MV-4-11 (cell line): ENCODE data around the gene ACOXL.
A peak's percentile ranks its signal among the peaks of the same experiment; 100 is the strongest.

Source experiments
- DNase-seq: peaks from one replicate; lab custom pipeline; 2025; lab: John Stamatoyannopoulos, UW

ACOXL gene

GRCh38 chr2:111140815-111141214 is 408.4 kb downstream of the ACOXL start:
- no peak for DNase-seq

DNA sequence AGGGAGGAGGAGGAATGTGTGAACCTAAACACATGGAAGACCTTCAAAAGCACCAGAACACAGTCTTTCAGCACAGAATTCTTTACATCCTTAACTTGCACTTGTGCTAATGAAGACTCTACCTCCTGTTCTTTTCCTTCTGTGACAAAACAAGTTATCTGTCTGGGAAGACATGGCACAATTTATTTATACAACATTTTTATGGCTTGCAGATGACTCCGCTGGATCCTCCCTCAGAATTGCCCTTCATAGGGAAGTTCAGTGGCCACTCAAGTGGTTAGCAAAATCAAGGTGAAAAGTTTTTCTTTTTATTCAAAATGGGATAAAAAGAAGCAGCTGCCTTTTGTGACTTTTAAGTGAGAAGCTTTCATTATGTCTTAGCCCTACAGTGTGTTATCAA is 409.7 kb downstream of the ACOXL start:
- no peak for DNase-seq

- DNase-seq = no peak
Observed at GRCh38 chr2:111143107-111143842, 410.9 kb downstream of the ACOXL start.

DNA sequence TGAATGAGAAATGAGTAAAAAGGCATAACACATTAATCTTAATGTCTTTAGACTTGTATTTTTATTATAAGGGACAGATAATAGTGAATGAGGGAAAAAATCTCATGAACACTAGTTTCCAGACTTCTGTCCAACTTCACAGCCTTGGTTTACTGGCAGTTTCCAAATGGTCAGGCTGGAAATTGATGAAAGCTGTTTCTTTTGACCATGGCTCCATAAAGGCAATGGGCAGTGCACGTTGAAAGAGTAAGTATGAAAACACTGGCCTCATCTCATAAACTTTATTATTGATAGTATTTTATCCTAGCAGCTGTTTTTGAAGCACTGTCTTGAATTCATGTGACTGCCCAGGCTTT is 411.4 kb downstream of the ACOXL start:
- DNase-seq = no peak

GRCh38 chr2:111145103-111145760 is 412.9 kb downstream of the ACOXL start:
- no peak for DNase-seq

- no peak for DNase-seq
Observed at GRCh38 chr2:111145951-111146350, 413.6 kb downstream of the ACOXL start.

GRCh38 chr2:111148225-111148873 is 416.0 kb downstream of the ACOXL start:
- no peak for DNase-seq

GRCh38 chr2:111148925-111149324 is 416.6 kb downstream of the ACOXL start:
- DNase-seq = no peak

DNA sequence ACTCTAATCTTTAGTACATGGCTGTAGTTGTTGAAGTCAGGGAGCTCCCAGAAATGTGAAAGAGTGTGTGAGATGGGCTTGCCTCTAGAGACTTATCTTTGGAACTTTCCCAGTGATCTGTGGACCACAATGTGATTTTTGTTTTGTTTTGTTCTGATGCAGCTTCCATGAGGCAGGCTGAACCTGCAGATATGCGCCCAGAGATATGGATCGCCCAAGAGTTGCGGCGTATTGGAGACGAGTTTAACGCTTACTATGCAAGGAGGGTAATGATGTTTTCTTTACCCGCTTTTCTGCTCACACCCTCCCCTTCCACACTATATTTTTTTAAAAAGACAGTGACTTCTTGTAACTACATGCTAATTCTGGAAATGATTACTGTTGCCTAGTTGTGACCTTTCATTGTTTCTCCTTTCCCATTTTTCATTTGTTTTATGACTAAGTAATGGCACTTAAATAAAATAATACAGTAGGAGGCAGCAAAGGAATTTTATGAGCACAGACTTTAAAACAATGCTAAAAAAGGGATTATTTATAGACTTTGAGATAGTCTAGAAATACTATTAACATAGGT is 417.6 kb downstream of the ACOXL start:
- DNase-seq = no peak

GRCh38 chr2:111154758-111155157 is 422.4 kb downstream of the ACOXL start:
- no peak for DNase-seq

- no peak for DNase-seq
Observed at GRCh38 chr2:111155610-111156009, 423.2 kb downstream of the ACOXL start.

DNA sequence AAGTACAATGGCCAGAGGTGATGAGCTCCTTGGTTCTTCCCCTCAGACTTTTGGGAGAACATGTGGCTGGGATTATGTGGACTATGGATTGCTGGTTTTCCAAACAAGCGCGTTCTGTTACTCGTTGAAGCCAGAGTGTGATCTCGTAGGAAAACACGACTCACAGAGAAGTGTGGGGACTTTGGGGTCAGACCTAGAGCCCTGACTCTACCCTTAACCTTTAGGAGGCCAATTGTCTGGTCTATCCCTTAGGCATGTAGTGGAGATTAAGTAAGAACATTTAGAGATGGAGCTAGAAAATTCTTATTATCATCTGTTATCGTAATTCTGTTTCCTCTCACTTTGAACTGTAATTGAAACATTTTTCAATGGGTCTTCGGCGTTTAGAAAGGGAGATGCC is 424.2 kb downstream of the ACOXL start:
- no peak for DNase-seq

- no peak for DNase-seq
Observed at GRCh38 chr2:111157071-111157661, 424.8 kb downstream of the ACOXL start.

DNA sequence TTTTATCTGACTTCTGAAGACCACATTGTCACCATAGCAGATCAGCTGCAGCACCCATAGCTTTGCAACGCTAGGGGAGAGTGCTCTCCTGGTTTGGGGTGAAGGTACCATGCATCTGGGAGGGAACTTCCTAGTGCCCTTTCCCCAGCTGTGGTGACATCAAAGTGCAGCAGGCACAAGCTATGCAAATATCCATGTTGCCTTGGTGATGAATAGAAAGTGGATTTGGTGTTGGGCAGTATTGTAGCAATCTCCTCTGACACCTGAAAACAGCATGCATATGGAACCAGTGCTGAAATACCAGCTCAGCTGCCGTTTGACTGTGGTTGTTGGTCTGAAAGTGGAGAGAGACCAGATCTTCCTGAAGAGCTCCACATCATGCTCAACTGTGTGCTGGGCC is 425.4 kb downstream of the ACOXL start:
- DNase-seq = no peak

- no peak for DNase-seq
Observed at GRCh38 chr2:111159641-111160040, 427.3 kb downstream of the ACOXL start.

GRCh38 chr2:111160758-111161157 is 428.4 kb downstream of the ACOXL start:
- DNase-seq = no peak

DNA sequence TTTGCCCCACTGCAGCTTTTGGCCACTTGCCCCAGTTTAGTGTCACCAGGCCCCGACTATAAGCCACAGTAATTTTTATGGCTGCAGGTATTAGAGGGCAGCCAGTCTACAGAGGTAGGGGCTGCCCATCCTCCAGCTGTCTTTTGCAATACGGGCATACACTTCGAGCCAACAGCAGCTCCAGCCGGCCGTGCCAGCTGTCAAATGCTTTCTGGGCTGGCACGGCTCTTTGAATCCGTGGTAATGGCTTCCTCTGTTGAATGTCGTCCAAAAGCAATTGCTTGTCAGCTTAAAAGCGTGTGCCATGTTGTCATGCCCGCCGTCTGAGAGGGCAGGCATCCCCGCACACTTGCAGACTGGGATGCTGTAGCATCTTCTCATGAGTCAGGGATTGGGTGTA is 429.6 kb downstream of the ACOXL start:
- DNase-seq = no peak

DNA sequence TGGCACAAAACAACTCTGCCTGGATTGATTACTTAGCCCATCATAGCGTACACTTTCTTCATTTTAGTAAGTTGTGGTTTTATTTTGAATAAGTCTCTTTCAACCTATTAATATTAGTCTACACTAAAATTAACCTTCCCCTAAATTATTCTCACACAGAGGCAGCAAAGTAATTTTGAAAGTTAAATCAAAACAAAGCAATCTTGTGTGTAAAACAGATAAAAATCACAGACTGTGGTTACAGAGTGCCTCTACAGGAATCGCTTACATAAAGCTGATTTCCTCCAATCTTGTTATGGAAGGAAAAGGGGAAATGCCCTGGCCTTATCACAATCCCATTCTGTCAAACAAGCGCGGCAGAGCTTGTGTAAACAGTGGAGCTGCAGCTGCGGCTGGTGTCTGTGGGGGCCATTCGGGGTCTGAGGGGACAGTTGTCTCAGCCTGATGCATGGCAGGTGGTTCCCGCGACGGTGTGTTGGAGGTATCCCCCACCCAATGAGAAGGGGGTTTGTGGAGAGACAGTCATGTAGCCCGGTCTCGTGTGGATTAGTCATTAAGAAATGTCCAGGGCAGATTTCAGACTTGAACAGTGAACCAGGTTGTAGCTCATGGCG is 430.5 kb downstream of the ACOXL start:
- DNase-seq = peak; percentile 31

GRCh38 chr2:111164078-111164477 is 431.7 kb downstream of the ACOXL start:
- no peak for DNase-seq

GRCh38 chr2:111165084-111165483 is 432.7 kb downstream of the ACOXL start:
- DNase-seq = no peak

GRCh38 chr2:111166115-111166514 is 433.7 kb downstream of the ACOXL start:
- DNase-seq = no peak
